ENCODE results near the gene MARCKS. TPM values are rescaled to one million over a fixed set of nuclear protein-coding genes. Genes with fewer than 3 reads are reported as not detected.

MARCKS gene
- total and polyA plus RNA-seq, 7 donors = 3.1 to 56.3 (median 6.7) TPM

GRCh38 chr6:113894712-113895674 is 37.8 kb downstream of the MARCKS start:
- ATAC-seq (no peak), DNase-seq (no peak)
- no peaks in the 10 kb centered on the region for H3K27me3 ChIP-seq (ENCODE audit: insufficient read depth in 3 of 3, low read length in 2 of 3)
- intact Hi-C loops (cut with DNase I) = no loop called here
- 64 to 72% (median 67%) methylated on average over 6 of the region's 6 CpGs for WGBS, 3 donors
- H3K27ac ChIP-seq = no peak overlapping the region
- H3K4me1 ChIP-seq = no peaks in the 10 kb centered on the region
- H3K9me3 ChIP-seq = no peaks in the 10 kb centered on the region
- H3K36me3 ChIP-seq (ENCODE audit: insufficient read depth in 1 of 2, low read depth in 1 of 2) = no peaks in the 10 kb centered on the region
- TF ChIP-seq, protein P1, sequence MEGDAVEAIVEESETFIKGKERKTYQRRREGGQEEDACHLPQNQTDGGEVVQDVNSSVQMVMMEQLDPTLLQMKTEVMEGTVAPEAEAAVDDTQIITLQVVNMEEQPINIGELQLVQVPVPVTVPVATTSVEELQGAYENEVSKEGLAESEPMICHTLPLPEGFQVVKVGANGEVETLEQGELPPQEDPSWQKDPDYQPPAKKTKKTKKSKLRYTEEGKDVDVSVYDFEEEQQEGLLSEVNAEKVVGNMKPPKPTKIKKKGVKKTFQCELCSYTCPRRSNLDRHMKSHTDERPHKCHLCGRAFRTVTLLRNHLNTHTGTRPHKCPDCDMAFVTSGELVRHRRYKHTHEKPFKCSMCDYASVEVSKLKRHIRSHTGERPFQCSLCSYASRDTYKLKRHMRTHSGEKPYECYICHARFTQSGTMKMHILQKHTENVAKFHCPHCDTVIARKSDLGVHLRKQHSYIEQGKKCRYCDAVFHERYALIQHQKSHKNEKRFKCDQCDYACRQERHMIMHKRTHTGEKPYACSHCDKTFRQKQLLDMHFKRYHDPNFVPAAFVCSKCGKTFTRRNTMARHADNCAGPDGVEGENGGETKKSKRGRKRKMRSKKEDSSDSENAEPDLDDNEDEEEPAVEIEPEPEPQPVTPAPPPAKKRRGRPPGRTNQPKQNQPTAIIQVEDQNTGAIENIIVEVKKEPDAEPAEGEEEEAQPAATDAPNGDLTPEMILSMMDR (IDR thresholded peaks at IDR 0.05) = no peak
- H3K4me3 ChIP-seq = no peak overlapping the region

DNA sequence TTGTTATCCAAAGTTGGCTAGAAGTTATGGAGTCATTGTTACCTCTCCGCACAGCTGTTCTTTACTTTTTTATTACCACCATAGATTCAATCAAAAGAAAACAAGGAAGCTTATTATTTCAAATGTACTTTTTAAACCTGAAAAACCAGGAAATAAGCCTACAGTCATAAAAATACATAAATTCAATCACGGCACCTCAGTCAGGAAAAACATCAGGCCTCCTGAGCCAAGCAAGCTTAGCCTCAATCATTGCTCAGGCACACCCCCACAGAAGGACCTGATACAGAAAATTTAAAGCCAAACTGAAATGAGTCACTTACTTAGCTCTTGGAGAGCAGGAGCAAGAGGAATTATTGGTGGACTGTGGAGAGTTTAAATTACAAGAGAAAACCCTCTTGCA is 44.3 kb downstream of the MARCKS start:
- TF ChIP-seq, protein P1 (IDR thresholded peaks at IDR 0.05) = no peak
- H3K27ac ChIP-seq = no peak overlapping the region
- H3K27me3 ChIP-seq (ENCODE audit: insufficient read depth in 3 of 3, low read length in 2 of 3) = no peaks in the 10 kb centered on the region
- 78 to 86% (median 82%) methylated on average over 2 of the region's 2 CpGs for WGBS, 3 donors
- no peaks in the 10 kb centered on the region for H3K4me1 ChIP-seq
- DNase-seq (no peak), ATAC-seq (no peak)
- no peaks in the 10 kb centered on the region for H3K9me3 ChIP-seq
- no peaks in the 10 kb centered on the region for H3K36me3 ChIP-seq (ENCODE audit: insufficient read depth in 1 of 2, low read depth in 1 of 2)
- no peak overlapping the region for H3K4me3 ChIP-seq
- intact Hi-C loops (cut with DNase I) = loop anchor here in 1 of 2 donors (10.0 kb wide), 1 partner anchor 1717 kb away; no protein-coding TSS in a partner anchor

DNA sequence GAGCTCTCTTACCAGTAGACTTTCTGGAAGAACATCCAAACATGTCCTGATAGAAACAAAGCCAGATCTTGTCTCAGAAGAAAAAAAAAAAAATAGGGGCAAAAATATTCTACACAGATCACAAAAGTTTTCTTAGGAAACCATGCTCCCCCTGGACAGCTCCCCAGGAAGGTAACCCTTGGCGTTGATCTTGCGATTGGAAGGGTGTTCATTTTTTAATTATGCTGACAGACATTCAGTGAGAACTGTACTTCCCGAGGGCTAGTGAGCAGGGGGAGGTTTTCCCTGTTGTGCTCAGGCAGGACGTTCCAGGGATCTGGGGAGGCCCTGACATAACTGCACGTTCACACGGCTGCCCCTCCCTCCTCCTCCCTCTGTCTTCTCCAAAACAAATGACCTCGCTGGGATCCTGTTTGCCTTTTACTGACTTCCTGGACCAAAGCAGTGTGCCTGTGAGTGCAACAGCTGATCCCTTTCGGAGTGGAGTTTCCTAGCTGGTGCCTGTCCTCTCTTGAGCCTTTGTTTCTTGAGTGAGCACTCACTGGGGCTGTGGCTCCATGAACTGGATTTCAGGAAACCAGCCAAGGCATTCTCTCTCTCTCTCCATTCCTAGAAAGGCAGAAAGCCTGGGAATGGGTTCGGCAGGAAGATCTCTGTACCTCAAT is 46.7 kb downstream of the MARCKS start:
- no peaks in the 10 kb centered on the region for H3K9me3 ChIP-seq
- no peak overlapping the region for H3K4me3 ChIP-seq
- ATAC-seq (peak in 2 of 4 donors; percentile 27 to 51), DNase-seq (no peak)
- no peaks in the 10 kb centered on the region for H3K27me3 ChIP-seq (ENCODE audit: insufficient read depth in 3 of 3, low read length in 2 of 3)
- no peaks in the 10 kb centered on the region for H3K4me1 ChIP-seq
- no peaks in the 10 kb centered on the region for H3K36me3 ChIP-seq (ENCODE audit: insufficient read depth in 1 of 2, low read depth in 1 of 2)
- H3K27ac ChIP-seq = peak overlapping the region; percentile 27
- intact Hi-C loops (cut with DNase I) = loop anchor here in 1 of 2 donors (10.0 kb wide), 1 partner anchor 1719 kb away; no protein-coding TSS in a partner anchor
- TF ChIP-seq, protein P1 (IDR thresholded peaks at IDR 0.05) = no peak
- WGBS, 3 donors = 22 to 33% (median 28%) methylated on average over 9 of the region's 9 CpGs

DNA sequence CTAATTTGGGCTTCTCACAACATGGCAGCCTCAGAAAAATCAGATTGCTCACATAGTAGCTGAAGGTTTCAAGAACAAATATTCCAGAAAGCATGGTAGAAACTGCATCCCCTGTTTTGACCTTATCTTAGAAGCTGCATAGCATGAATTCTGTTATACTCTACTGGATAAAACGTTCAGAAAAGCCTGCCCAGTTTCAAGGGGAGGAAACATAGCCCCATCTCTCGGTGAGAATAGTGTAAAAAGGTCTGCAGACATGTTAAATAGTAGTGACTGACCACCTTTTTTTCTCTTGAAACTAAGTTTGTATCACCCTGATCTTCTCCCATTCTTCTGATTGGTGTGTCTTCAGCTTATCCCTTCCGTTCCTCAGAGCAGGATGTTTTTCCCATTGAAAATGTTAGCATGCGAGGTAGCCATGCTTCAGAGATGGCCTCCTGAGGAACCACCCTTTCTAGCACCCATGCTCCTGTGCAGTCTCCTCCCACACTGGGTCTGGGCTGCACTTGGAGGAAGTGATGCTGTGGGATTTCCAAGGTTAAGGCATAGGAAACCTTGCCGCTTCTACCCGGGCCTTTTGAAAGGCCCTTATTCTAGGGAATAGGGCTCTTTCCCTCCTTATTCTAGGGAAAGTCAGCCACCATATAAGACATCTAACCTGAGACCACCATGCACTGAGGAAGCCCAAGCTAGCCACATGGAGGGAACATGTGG is 50.1 kb downstream of the MARCKS start:
- H3K4me1 ChIP-seq = no peaks in the 10 kb centered on the region
- no peak overlapping the region for H3K27ac ChIP-seq
- no peaks in the 10 kb centered on the region for H3K9me3 ChIP-seq
- ATAC-seq (no peak), DNase-seq (no peak)
- TF ChIP-seq, protein P1 (IDR thresholded peaks at IDR 0.05) = no peak
- H3K27me3 ChIP-seq (ENCODE audit: insufficient read depth in 3 of 3, low read length in 2 of 3) = no peaks in the 10 kb centered on the region
- no peaks in the 10 kb centered on the region for H3K36me3 ChIP-seq (ENCODE audit: insufficient read depth in 1 of 2, low read depth in 1 of 2)
- intact Hi-C loops (cut with DNase I) = loop anchor here (5.0 to 10.0 kb wide), 2 partner anchors 1125 to 1722 kb away; no protein-coding TSS in a partner anchor
- 84 to 87% (median 84%) methylated on average over 6 of the region's 6 CpGs for WGBS, 3 donors
- H3K4me3 ChIP-seq = no peak overlapping the region

Data from psoas muscle (tissue), 8 donors.